Endodermal cell (in vitro differentiated cells): Measurements from ENCODE around the gene ANAPC13. TPM values are rescaled to one million over a fixed set of nuclear protein-coding genes. Genes with fewer than 3 reads are reported as not detected.
A peak's percentile ranks its signal among the peaks of the same experiment; 100 is the strongest.

Experiments
- DNase-seq: peaks from one replicate; pipeline ENCODE4 v3.0.0-alpha.2; 2017
- H3K27ac ChIP-seq: 2 replicates; pipeline ENCODE4 v1.5.1; 2013; ENCODE audit warnings: mild to moderate bottlenecking, low read depth, low read length, moderate library complexity
- H3K27me3 ChIP-seq: 2 replicates; pipeline ENCODE4 v1.6.1; 2013; ENCODE audit warnings: mild to moderate bottlenecking, low read length, moderate library complexity; ENCODE audit not compliant: insufficient read depth, control insufficient read depth, poor library complexity, severe bottlenecking
- H3K36me3 ChIP-seq: 2 replicates; pipeline ENCODE4 v1.7.0; 2013; ENCODE audit warnings: mild to moderate bottlenecking, low read length, moderate library complexity; ENCODE audit not compliant: control insufficient read depth, insufficient read depth
- H3K4me1 ChIP-seq: one replicate; pipeline ENCODE4 v1.7.0; 2013; ENCODE audit warnings: low read length; ENCODE audit not compliant: control insufficient read depth, insufficient read depth
- H3K4me3 ChIP-seq: 2 replicates; pipeline ENCODE4 v1.5.1; 2013; ENCODE audit warnings: mild to moderate bottlenecking, low read length, moderate library complexity
- H3K9ac ChIP-seq: 2 replicates; pipeline ENCODE4 v1.6.1; 2013; ENCODE audit warnings: mild to moderate bottlenecking, low read length, moderate library complexity; ENCODE audit not compliant: poor library complexity, severe bottlenecking; ENCODE audit errors: extremely low read depth
- H3K9me3 ChIP-seq: 2 replicates; pipeline ENCODE4 v1.6.1; 2013; ENCODE audit warnings: mild to moderate bottlenecking, low read length, moderate library complexity; ENCODE audit not compliant: control insufficient read depth
- H3K27ac Mint-ChIP-seq: 2 replicates; pipeline ENCODE4 v1.8.0; 2020; ENCODE audit warnings: mixed read lengths
- H3K27me3 Mint-ChIP-seq: 2 replicates; pipeline ENCODE4 v1.8.0; 2021; ENCODE audit warnings: mild to moderate bottlenecking, mixed read lengths; ENCODE audit not compliant: insufficient read depth
- H3K36me3 Mint-ChIP-seq: 2 replicates; pipeline ENCODE4 v1.8.0; 2020; ENCODE audit warnings: low read depth, mixed read lengths
- H3K4me1 Mint-ChIP-seq: 2 replicates; pipeline ENCODE4 v1.8.0; 2020; ENCODE audit warnings: mixed read lengths
- H3K4me3 Mint-ChIP-seq: 2 replicates; pipeline ENCODE4 v1.8.0; 2020; ENCODE audit warnings: mild to moderate bottlenecking, moderate library complexity, mixed read lengths
- H3K9me3 Mint-ChIP-seq: 2 replicates; pipeline ENCODE4 v1.8.0; 2020; ENCODE audit warnings: mild to moderate bottlenecking, mixed read lengths
- WGBS, 2 experiments: methylation state at CpG; one replicate each; pipeline versions ENCODE4 v1.1.5 to v1.1.7; 2013; ENCODE audit warnings: missing lambda C conversion rate in 2 of 2, mixed read lengths in 1 of 2; ENCODE audit not compliant: insufficient coverage in 1 of 2, insufficient read length in 1 of 2; 5-methylcytosine and 5-hydroxymethylcytosine counted together
- total RNA-seq, 2 donors: library from RNA; stranded (reverse); fragmentation: NEBNext Ultra II Directional in 1 of 2; extraction: Animal tissue kit (Norgen Biotek cat#: 25700) in 1 of 2; gene quantifications; 2 replicates in 1 of 2; 3 replicates in 1 of 2; pipeline ENCODE4 v1.2.1, GENCODE V29; 2021
- TF ChIP-seq, protein P1 (sequence below): fragments of 200-600 bp; sonication (generic); conservative IDR thresholded peaks from 2 replicates; pipeline ENCODE4 v1.5.0; 2021; ENCODE audit warnings: antibody characterized with exemption, mild to moderate bottlenecking

Gene ANAPC13
- total RNA-seq, 2 donors from 2014 or later: 28.6 to 29.3 TPM

DNA sequence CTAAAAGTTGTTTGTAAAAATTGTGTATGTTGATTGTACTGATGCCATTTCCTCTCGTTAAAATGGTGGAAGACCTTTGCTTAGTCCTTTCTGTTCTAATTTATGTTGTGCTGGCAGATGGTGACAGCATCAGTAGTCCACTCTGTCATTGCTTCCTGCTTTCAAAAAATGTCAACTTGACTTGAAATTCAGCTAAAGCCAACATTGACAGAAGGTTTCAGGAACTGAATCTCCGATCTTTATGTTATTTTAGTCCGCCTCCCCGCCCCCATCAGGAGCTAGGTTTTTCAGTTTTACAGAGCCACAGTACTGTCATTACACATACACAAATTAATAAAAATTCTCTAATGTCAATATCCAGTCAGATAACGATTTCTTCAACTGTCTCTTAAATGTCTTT lies 1.6 kb upstream of the ANAPC13 start:
- Histone ChIP-seq H3K4me1 (peaks cover 8% of the 10 kb centered on the region), H3K9me3 (no peaks in the 10 kb centered on the region), H3K27ac (no peak overlapping the region), H3K36me3 (peaks cover 12% of the 10 kb centered on the region), H3K4me3 (peak overlapping the region; percentile 92), H3K9ac (no peak overlapping the region), H3K27me3 (no peaks in the 10 kb centered on the region)
- Mint-ChIP-seq H3K4me1 (peaks cover 19% of the 10 kb centered on the region), H3K36me3 (peaks cover 4% of the 10 kb centered on the region), H3K4me3 (peak overlapping the region; percentile 88), H3K27me3 (no peaks in the 10 kb centered on the region), H3K9me3 (no peaks in the 10 kb centered on the region), H3K27ac (no peak overlapping the region)
- DNase-seq: no peak
- 85 to 95% methylated on average over 5 of the region's 5 CpGs for WGBS, 2 experiments
- TF ChIP-seq, protein P1, sequence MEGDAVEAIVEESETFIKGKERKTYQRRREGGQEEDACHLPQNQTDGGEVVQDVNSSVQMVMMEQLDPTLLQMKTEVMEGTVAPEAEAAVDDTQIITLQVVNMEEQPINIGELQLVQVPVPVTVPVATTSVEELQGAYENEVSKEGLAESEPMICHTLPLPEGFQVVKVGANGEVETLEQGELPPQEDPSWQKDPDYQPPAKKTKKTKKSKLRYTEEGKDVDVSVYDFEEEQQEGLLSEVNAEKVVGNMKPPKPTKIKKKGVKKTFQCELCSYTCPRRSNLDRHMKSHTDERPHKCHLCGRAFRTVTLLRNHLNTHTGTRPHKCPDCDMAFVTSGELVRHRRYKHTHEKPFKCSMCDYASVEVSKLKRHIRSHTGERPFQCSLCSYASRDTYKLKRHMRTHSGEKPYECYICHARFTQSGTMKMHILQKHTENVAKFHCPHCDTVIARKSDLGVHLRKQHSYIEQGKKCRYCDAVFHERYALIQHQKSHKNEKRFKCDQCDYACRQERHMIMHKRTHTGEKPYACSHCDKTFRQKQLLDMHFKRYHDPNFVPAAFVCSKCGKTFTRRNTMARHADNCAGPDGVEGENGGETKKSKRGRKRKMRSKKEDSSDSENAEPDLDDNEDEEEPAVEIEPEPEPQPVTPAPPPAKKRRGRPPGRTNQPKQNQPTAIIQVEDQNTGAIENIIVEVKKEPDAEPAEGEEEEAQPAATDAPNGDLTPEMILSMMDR: no peak

DNA sequence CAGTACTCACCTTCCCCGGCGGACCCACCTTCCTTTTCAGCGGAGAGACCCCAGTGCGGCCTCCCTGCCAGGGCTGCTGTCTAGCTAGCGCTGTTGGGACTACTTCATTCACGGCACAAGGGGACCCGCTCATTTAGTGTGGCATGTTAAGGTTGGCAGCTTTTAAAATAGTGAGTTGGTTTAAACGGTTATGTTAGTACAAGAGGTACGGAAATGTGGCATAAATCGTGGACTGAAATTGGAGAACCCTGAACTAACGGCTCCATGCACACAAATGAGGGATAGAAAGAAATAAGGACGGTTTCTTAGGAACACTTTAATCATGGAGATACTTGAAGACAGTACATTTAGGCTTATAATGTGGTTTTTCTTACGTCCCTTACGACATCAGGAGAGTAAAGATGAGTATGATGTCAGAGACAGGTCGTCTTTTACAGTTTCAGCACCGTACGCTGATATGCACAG lies 824 bp upstream of the ANAPC13 start:
- Histone ChIP-seq H3K36me3 (peaks cover 20% of the 10 kb centered on the region), H3K4me1 (peaks cover 8% of the 10 kb centered on the region), H3K9ac (peak overlapping the region; percentile 81), H3K27me3 (no peaks in the 10 kb centered on the region), H3K27ac (peak overlapping the region; percentile 81), H3K9me3 (no peaks in the 10 kb centered on the region), H3K4me3 (peak overlapping the region; percentile 92)
- TF ChIP-seq, protein P1: no peak
- Mint-ChIP-seq H3K27me3 (no peaks in the 10 kb centered on the region), H3K27ac (peak overlapping the region; percentile 86), H3K36me3 (peaks cover 5% of the 10 kb centered on the region), H3K4me1 (peaks cover 19% of the 10 kb centered on the region), H3K4me3 (peak overlapping the region; percentile 88), H3K9me3 (no peaks in the 10 kb centered on the region)
- DNase-seq: no peak
- WGBS, 2 experiments: 13 to 15% methylated on average over 12 to 17 of the region's 17 CpGs

DNA sequence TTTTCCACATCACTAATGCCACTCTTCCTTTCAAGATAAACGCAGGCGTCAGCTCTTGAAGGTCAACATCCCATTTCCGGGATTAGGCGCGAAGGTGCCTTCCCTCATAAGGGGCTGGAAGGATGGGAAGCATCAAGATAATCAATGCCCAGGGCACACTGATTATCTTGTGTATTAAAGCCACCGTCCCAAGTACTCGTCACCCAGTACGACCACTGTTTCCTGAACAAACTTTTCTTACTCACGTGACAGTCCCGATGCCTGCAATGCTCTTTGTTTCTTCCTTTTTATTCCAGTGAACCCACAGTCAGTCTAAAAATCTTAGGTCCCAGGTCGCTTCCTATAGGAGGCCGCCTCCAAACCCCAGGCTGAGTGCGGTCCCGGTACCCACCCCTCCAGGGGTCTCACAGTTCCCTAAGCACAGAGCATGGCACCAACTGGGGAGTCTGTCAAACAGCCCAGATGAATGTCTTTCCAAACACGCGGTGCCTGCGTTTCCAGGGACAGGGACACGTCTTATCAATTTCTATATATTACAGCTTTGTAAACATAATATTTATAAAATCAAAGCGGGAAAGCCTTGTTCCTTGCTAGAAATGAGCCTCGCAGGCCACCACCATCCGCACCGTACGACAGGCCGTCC lies 589 bp downstream of the ANAPC13 start:
- Histone ChIP-seq H3K36me3 (peaks cover 34% of the 10 kb centered on the region), H3K9ac (peak overlapping the region; percentile 81), H3K9me3 (no peaks in the 10 kb centered on the region), H3K4me3 (peak overlapping the region; percentile 92), H3K27me3 (no peaks in the 10 kb centered on the region), H3K27ac (peak overlapping the region; percentile 81), H3K4me1 (peaks cover 8% of the 10 kb centered on the region)
- H3K27me3 Mint-ChIP-seq: no peaks in the 10 kb centered on the region
- H3K4me3 Mint-ChIP-seq: peak overlapping the region; percentile 88
- H3K36me3 Mint-ChIP-seq: peaks cover 18% of the 10 kb centered on the region
- H3K4me1 Mint-ChIP-seq: peaks cover 19% of the 10 kb centered on the region
- TF ChIP-seq, protein P1: no peak
- peak; percentile 60 for DNase-seq
- no peaks in the 10 kb centered on the region for H3K9me3 Mint-ChIP-seq
- WGBS, 2 experiments: 9 to 22% methylated on average over 7 to 24 of the region's 24 CpGs
- H3K27ac Mint-ChIP-seq: peak overlapping the region; percentile 97
